Measurements from ENCODE around the gene PHACTR1.

The PHACTR1 gene

DNA sequence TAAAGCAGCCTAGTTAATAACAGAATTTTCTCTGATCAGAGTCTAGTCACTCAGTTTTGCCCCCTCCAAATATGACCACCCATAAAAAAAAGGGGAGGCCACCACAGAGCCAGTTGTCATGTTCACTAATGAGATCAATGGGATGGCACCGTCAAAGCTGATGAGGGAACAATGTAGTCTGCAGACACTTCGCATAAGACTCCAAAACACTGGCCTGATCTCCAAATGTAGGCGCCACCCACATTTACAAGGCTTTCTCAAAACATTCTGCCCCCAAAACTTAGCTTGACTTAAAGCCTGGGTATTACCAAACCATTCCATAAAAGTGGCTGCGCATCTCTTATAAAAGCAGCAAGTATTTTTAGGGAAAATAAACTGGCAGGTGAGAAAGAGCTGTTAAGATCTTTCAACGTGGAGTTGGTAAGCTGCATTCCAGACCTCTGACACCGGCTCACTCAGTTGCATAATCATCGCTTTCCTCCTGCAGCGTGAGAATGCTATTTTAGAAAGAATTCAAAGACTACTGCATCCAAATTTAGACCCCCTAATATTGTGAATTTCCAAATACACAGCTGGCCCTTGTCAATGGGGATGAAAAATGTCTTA, 552.4 kb downstream of the PHACTR1 start:
- ChIA-PET CTCF (interaction anchor here (0.5 to 0.6 kb wide), 3 partner anchors 153 to 1278 kb away, joined by 3 read pairs; no protein-coding TSS in a partner anchor), POLR2A (interaction anchor here (1.4 kb wide), 1 partner anchor 60 kb away, joined by 3 read pairs; no protein-coding TSS in a partner anchor)
- DNase-seq (ENCODE audit: extremely low spot score) = no peak
- TF ChIP-seq LEF1 (IDR thresholded peaks at IDR 0.05; ENCODE audit: borderline replicate concordance) = no peak
- no peak for TF ChIP-seq ZNF384 (IDR thresholded peaks at IDR 0.05)
- no peak for TF ChIP-seq CTBP1 (IDR thresholded peaks at IDR 0.05; ENCODE audit: borderline replicate concordance)
- TF ChIP-seq SUZ12 (IDR thresholded peaks at IDR 0.05) = no peak
- TF ChIP-seq NFRKB (IDR thresholded peaks at IDR 0.05) = no peak
- TF ChIP-seq HDGF (IDR thresholded peaks at IDR 0.05; ENCODE audit: borderline replicate concordance) = no peak
- no peak for TF ChIP-seq ARNT (IDR thresholded peaks at IDR 0.05)
- no peak for TF ChIP-seq TARDBP (IDR thresholded peaks at IDR 0.05)
- TF ChIP-seq FOXK2 (IDR thresholded peaks at IDR 0.05) = no peak
- no peak for TF ChIP-seq SP1 (IDR thresholded peaks at IDR 0.05)
- no peak for TF ChIP-seq L3MBTL2 (conservative IDR thresholded peaks at IDR 0.05)
- TF ChIP-seq FOXA1 (IDR thresholded peaks at IDR 0.05) = no peak
- TF ChIP-seq FOXM1 (IDR thresholded peaks at IDR 0.05; ENCODE audit: borderline replicate concordance) = no peak
- no peak for TF ChIP-seq PKNOX1 (IDR thresholded peaks at IDR 0.05)
- TF ChIP-seq ELF4 (IDR thresholded peaks at IDR 0.05) = no peak
- TF ChIP-seq BHLHE40 (IDR thresholded peaks at IDR 0.05; ENCODE audit: borderline replicate concordance) = no peak

GRCh38 chr6:13272131-13273046, 555.8 kb downstream of the PHACTR1 start:
- CTCF ChIA-PET = interaction anchor here (0.5 kb wide), 1 partner anchor 1697 kb away, joined by 3 read pairs; no protein-coding TSS in a partner anchor
- TF ChIP-seq LEF1 (IDR thresholded peaks at IDR 0.05; ENCODE audit: borderline replicate concordance) = no peak
- TF ChIP-seq FOXA1 (IDR thresholded peaks at IDR 0.05) = no peak
- no peak for TF ChIP-seq SUZ12 (IDR thresholded peaks at IDR 0.05)
- no peak for TF ChIP-seq TARDBP (IDR thresholded peaks at IDR 0.05)
- no peak for DNase-seq (ENCODE audit: extremely low spot score)
- POLR2A ChIA-PET = no interaction called here

DNA sequence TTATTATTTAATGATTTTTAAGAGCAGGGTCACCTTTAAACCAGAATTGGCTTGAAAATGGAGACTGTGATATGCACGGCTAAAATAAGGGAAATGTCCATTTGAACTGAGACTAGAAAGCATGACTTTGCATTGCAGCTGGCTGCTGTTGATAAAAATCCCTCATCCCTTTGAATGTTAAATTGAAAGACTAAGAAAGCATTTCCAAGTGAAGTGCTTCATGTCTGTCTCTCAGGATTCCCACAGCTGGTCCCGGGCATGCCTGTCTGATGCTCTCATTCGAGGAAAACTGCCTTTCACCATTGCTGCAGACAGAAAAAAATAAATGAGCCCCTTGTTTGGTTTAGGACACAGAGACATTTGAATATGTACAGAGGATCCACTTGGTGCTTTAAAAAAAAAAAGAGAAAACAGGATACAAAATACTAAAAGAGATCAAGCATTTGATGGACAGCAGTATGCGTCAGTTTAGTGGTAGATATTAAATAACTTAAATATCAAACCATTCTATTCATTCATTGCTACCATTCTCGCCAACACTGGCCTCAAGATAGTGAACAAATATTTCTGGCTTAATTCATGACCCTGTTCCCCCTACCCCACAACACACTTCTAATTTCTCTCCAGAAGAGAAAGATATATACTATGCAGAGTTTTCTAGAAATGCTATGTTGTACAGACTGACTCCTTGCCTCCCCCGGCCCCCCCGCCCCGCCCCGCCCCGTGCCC, 556.8 kb downstream of the PHACTR1 start:
- no peak for DNase-seq (ENCODE audit: extremely low spot score)
- no peak for TF ChIP-seq L3MBTL2 (conservative IDR thresholded peaks at IDR 0.05)
- no peak for TF ChIP-seq SUZ12 (IDR thresholded peaks at IDR 0.05)
- TF ChIP-seq CTBP1 (IDR thresholded peaks at IDR 0.05; ENCODE audit: borderline replicate concordance) = no peak
- no peak for TF ChIP-seq FOXA1 (IDR thresholded peaks at IDR 0.05)
- TF ChIP-seq NFRKB (IDR thresholded peaks at IDR 0.05) = no peak
- TF ChIP-seq SP1 (IDR thresholded peaks at IDR 0.05) = no peak
- TF ChIP-seq PKNOX1 (IDR thresholded peaks at IDR 0.05) = no peak
- no peak for TF ChIP-seq HDGF (IDR thresholded peaks at IDR 0.05; ENCODE audit: borderline replicate concordance)
- no peak for TF ChIP-seq FOXK2 (IDR thresholded peaks at IDR 0.05)
- TF ChIP-seq ZNF384 (IDR thresholded peaks at IDR 0.05) = no peak
- no peak for TF ChIP-seq ELF4 (IDR thresholded peaks at IDR 0.05)
- TF ChIP-seq LEF1 (IDR thresholded peaks at IDR 0.05; ENCODE audit: borderline replicate concordance) = no peak
- no peak for TF ChIP-seq ARNT (IDR thresholded peaks at IDR 0.05)
- no peak for TF ChIP-seq BHLHE40 (IDR thresholded peaks at IDR 0.05; ENCODE audit: borderline replicate concordance)
- TF ChIP-seq TARDBP (IDR thresholded peaks at IDR 0.05) = no peak
- no peak for TF ChIP-seq FOXM1 (IDR thresholded peaks at IDR 0.05; ENCODE audit: borderline replicate concordance)
- POLR2A ChIA-PET = no interaction called here
- CTCF ChIA-PET = interaction anchor here (0.5 kb wide), 1 partner anchor 1698 kb away, joined by 3 read pairs; no protein-coding TSS in a partner anchor

GRCh38 chr6:13273931-13274706, 557.6 kb downstream of the PHACTR1 start:
- TF ChIP-seq L3MBTL2 (conservative IDR thresholded peaks at IDR 0.05) (no peak), FOXM1 (IDR thresholded peaks at IDR 0.05; ENCODE audit: borderline replicate concordance) (no peak), NFRKB (IDR thresholded peaks at IDR 0.05) (no peak), ZNF384 (IDR thresholded peaks at IDR 0.05) (no peak), LEF1 (IDR thresholded peaks at IDR 0.05; ENCODE audit: borderline replicate concordance) (no peak), HDGF (IDR thresholded peaks at IDR 0.05; ENCODE audit: borderline replicate concordance) (no peak), CTBP1 (IDR thresholded peaks at IDR 0.05; ENCODE audit: borderline replicate concordance) (no peak), TARDBP (IDR thresholded peaks at IDR 0.05) (no peak), ELF4 (IDR thresholded peaks at IDR 0.05) (no peak), FOXK2 (IDR thresholded peaks at IDR 0.05) (no peak), FOXA1 (IDR thresholded peaks at IDR 0.05) (no peak), PKNOX1 (IDR thresholded peaks at IDR 0.05) (no peak)
- CTCF ChIA-PET = no interaction called here
- DNase-seq (ENCODE audit: extremely low spot score) = no peak
- POLR2A ChIA-PET = no interaction called here
